Measurements from ENCODE around the gene YDJC. TPM values are rescaled to one million over a fixed set of nuclear protein-coding genes. Genes with fewer than 3 reads are reported as not detected.

The YDJC gene
- total and polyA plus RNA-seq, 9 of the 15 experiments (the other 6 are each of a cell fraction or from before 2014, with no cell fraction given): 13.5 to 871 (median 164) TPM

DNA sequence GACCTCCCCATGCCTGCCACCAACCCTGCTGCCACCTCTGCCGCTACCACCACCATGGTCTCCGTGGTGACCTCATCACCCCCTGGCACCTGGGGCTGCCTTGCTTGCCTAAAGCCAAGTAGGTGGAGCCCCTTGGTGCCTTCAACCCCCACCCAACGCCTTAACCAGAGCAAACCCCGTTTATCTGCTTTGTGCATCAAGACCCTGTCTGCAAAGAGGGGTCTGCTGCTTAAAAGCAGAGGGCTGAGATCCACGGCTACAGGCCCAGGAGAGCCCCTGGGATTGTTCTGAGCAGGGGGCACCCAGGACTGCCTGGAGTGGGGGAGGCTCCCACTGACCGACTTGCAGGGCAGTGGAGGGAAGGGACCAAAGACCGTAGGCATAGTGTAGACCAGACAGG lies 31.1 kb upstream of the YDJC start:
- 0 out of 2 replicates have a peak, but pooled peaks cover 2% of the 10 kb centered on the region for H3K9me3 ChIP-seq (replicated peaks; ENCODE audit: control insufficient read depth, insufficient read depth, low read depth, low read length)
- peak overlapping the region in 1 of 2 experiments; percentile 65; a peak in 2 of 4 replicates for H3K9ac ChIP-seq (ENCODE audit: insufficient read depth in 1 of 2, low read depth in 2 of 2, low read length in 2 of 2)
- H3K36me3 ChIP-seq (ENCODE audit: control insufficient read depth, insufficient read depth, low read length): no peaks in the 10 kb centered on the region
- no peak overlapping the region for H3K4me3 ChIP-seq
- in situ Hi-C loops (cut with MboI) (loop anchor here (25.0 kb wide), 1 partner anchor 1324 kb away; no protein-coding TSS in a partner anchor), intact Hi-C loops (cut with micrococcal nuclease) (loop anchor here (1.0 kb wide), 2 partner anchors 52 to 277 kb away; no protein-coding TSS in a partner anchor)
- H3K27me3 ChIP-seq (ENCODE audit: control insufficient read depth in 2 of 2, insufficient read depth in 2 of 2, low read length in 2 of 2): no peaks in the 10 kb centered on the region
- H3K79me2 ChIP-seq (ENCODE audit: control insufficient read depth, insufficient read depth, low read length): peaks cover under 1% of the 10 kb centered on the region; the same call in 1 of the 3 replicates
- no peak overlapping the region for H3K4me2 ChIP-seq (ENCODE audit: insufficient read depth, low read length)
- POLR2A ChIA-PET: interaction anchor here (0.6 to 3.7 kb wide), 5 partner anchors 11 to 41 kb away, joined by 3 to 38 read pairs (median 19); partner anchors contain the start of gene SDF2L1
- no peaks in the 10 kb centered on the region for H4K20me1 ChIP-seq (replicated peaks; ENCODE audit: control insufficient read depth, insufficient read depth, low read length)
- DNase-seq (ENCODE audit: extremely low read depth in 1 of 4, low spot score in 3 of 4): no peak
- no peak for FAIRE-seq
- H3K27ac ChIP-seq (ENCODE audit: extremely low read depth, low read depth, low read length): no peak overlapping the region
- BruUV-seq (replicated peaks): no TSS peak
- CTCF ChIA-PET (ENCODE audit: low intra/inter-chr PET ratio): interaction anchor here (0.8 to 0.9 kb wide), 2 partner anchors 246 to 278 kb away, joined by 4 to 6 read pairs; no protein-coding TSS in a partner anchor
- 25% methylated on average over 7 of the region's 7 CpGs for WGBS (ENCODE audit: insufficient coverage, low coverage, missing lambda C conversion rate)
- ATAC-seq: no peak
- H2AFZ ChIP-seq (ENCODE audit: low read depth, low read length): no peak overlapping the region
- H3K4me1 ChIP-seq (replicated peaks in 1 of 2; ENCODE audit: control insufficient read depth in 2 of 2, insufficient read depth in 2 of 2, low read length in 2 of 2): peaks cover 18 to 44% of the 10 kb centered on the region in 2 experiments
- H3K9me1 ChIP-seq (ENCODE audit: control insufficient read depth, insufficient read depth, low read length): peaks cover 8% of the 10 kb centered on the region
- no peak for TF ChIP-seq KAT8 (IDR thresholded peaks at IDR 0.05; ENCODE audit: low read depth)
- no peak for TF ChIP-seq NBN (IDR thresholded peaks at IDR 0.05; ENCODE audit: low read depth)
- no peak for TF ChIP-seq NFIC (IDR thresholded peaks at IDR 0.05)
- TF ChIP-seq OTX1 (CRISPR knock-in tag; IDR thresholded peaks at IDR 0.05): no peak
- no peak for TF ChIP-seq GABPA (tag; conservative IDR thresholded peaks at IDR 0.05; ENCODE audit: low read depth)
- no peak for TF ChIP-seq CCNT2 (IDR thresholded peaks at IDR 0.05; ENCODE audit: borderline replicate concordance, extremely low read depth, insufficient read length, low read depth, low read length)
- no peak for TF ChIP-seq YY1 (IDR thresholded peaks at IDR 0.05; ENCODE audit: borderline replicate concordance in 1 of 3, control insufficient read depth in 1 of 3, extremely low read depth in 1 of 3, insufficient read depth in 3 of 3, insufficient read length in 1 of 3, insufficient replicate concordance in 2 of 3, low read depth in 1 of 3, low read length in 2 of 3)
- no peak for TF ChIP-seq ZZZ3 (IDR thresholded peaks at IDR 0.05)
- no peak for TF ChIP-seq MAFF (IDR thresholded peaks at IDR 0.05; ENCODE audit: low read length)
- no peak for TF ChIP-seq CBX3 (IDR thresholded peaks at IDR 0.05; ENCODE audit: borderline replicate concordance in 1 of 2, low read length in 2 of 2)
- 0 out of 4 replicates have a peak, but pooled peaks of 1 of the 2 experiments have one; percentile 4 for TF ChIP-seq SIX5 (IDR thresholded peaks at IDR 0.05; ENCODE audit: borderline replicate concordance in 1 of 2, insufficient read depth in 1 of 2, low read depth in 1 of 2, low read length in 2 of 2)
- TF ChIP-seq PTRF (tag; IDR thresholded peaks at IDR 0.05): no peak
- 0 out of 2 replicates have a peak, but pooled peaks have one; percentile 7 for TF ChIP-seq BHLHE40 (IDR thresholded peaks at IDR 0.05; ENCODE audit: low read length)
- no peak for TF ChIP-seq ATF7 (IDR thresholded peaks at IDR 0.05)
- TF ChIP-seq GATAD2B (IDR thresholded peaks at IDR 0.05; ENCODE audit: borderline replicate concordance): no peak
- peak in 1 of 2 experiments; percentile 58; a peak in 1 of 4 replicates for TF ChIP-seq RCOR1 (IDR thresholded peaks at IDR 0.05; ENCODE audit: borderline replicate concordance in 1 of 2, low read depth in 2 of 2, low read length in 2 of 2)
- TF ChIP-seq PML (IDR thresholded peaks at IDR 0.05; ENCODE audit: low read length): no peak
- TF ChIP-seq, protein P1, sequence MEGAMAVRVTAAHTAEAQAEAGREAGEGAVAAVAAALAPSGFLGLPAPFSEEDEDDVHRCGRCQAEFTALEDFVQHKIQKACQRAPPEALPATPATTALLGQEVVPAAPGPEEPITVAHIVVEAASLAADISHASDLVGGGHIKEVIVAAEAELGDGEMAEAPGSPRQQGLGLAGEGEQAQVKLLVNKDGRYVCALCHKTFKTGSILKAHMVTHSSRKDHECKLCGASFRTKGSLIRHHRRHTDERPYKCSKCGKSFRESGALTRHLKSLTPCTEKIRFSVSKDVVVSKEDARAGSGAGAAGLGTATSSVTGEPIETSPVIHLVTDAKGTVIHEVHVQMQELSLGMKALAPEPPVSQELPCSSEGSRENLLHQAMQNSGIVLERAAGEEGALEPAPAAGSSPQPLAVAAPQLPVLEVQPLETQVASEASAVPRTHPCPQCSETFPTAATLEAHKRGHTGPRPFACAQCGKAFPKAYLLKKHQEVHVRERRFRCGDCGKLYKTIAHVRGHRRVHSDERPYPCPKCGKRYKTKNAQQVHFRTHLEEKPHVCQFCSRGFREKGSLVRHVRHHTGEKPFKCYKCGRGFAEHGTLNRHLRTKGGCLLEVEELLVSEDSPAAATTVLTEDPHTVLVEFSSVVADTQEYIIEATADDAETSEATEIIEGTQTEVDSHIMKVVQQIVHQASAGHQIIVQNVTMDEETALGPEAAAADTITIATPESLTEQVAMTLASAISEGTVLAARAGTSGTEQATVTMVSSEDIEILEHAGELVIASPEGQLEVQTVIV (CRISPR knock-in tag; IDR thresholded peaks at IDR 0.05; ENCODE audit: borderline replicate concordance): no peak

All from K562 (cell line).